ENCODE data around the gene PCDHGC4.

DNA sequence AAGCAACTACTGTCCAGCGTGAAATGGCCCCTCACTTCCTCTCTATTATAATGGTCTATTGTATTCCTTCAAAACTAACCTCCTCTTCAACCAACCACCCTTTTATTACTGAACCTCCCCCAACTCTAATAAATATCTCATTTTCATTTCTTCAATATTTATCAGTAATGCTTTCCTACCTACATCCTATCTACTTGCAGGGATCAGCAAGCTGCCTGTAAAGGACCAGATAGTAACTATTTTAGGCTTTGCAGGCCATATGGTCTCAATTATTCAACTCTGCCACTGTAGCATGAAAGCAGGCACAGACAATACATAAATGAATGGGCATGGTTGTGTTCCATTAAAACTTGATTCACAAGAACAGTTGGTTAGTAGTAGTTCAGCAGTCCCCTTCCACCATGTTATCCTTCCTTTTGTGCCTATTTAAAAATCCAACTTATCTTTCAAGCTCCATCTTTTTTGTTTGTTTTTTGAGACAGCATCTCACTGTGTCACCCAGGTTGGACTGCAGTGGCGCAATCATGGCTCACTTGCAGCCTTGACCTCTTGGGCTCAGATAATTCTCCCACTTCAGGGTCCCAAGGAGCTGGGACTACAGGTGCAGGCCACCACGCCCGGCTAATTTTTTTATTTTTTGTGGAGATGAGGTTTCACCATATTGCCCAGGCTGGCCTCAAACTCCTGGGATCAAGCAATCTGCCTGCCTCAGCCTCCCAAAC lies 49.8 kb downstream of the PCDHGC4 start:
- TF ChIP-seq POLR2AphosphoS5 (IDR thresholded peaks at IDR 0.05; ENCODE audit: low read depth, low read length): no peak
- TF ChIP-seq, protein P1, sequence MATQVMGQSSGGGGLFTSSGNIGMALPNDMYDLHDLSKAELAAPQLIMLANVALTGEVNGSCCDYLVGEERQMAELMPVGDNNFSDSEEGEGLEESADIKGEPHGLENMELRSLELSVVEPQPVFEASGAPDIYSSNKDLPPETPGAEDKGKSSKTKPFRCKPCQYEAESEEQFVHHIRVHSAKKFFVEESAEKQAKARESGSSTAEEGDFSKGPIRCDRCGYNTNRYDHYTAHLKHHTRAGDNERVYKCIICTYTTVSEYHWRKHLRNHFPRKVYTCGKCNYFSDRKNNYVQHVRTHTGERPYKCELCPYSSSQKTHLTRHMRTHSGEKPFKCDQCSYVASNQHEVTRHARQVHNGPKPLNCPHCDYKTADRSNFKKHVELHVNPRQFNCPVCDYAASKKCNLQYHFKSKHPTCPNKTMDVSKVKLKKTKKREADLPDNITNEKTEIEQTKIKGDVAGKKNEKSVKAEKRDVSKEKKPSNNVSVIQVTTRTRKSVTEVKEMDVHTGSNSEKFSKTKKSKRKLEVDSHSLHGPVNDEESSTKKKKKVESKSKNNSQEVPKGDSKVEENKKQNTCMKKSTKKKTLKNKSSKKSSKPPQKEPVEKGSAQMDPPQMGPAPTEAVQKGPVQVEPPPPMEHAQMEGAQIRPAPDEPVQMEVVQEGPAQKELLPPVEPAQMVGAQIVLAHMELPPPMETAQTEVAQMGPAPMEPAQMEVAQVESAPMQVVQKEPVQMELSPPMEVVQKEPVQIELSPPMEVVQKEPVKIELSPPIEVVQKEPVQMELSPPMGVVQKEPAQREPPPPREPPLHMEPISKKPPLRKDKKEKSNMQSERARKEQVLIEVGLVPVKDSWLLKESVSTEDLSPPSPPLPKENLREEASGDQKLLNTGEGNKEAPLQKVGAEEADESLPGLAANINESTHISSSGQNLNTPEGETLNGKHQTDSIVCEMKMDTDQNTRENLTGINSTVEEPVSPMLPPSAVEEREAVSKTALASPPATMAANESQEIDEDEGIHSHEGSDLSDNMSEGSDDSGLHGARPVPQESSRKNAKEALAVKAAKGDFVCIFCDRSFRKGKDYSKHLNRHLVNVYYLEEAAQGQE (IDR thresholded peaks at IDR 0.05; ENCODE audit: insufficient read depth in 1 of 2, low read depth in 2 of 2, low read length in 2 of 2): no peak

Data from PFSK-1 (cell line).